Measurements from ENCODE around the gene ITGB3.

The ITGB3 gene

GRCh38 chr17:47227862-47228261 lies 25.8 kb upstream of the ITGB3 start:
- Histone ChIP-seq H3K9ac (ENCODE audit: low read length) (no peak overlapping the region), H3K36me3 (ENCODE audit: low read length) (no peaks in the 10 kb centered on the region), H3K27me3 (ENCODE audit: low read length) (no peaks in the 10 kb centered on the region), H4K20me1 (ENCODE audit: low read depth, low read length) (no peaks in the 10 kb centered on the region), H3K79me2 (ENCODE audit: insufficient read depth, low read length) (no peaks in the 10 kb centered on the region), H3K4me2 (ENCODE audit: low read depth, low read length, poor library complexity, severe bottlenecking) (no peak overlapping the region), H3K9me2 (replicated peaks; ENCODE audit: insufficient read depth, low read length) (no peaks in the 10 kb centered on the region), H3K27ac (ENCODE audit: low read depth, low read length) (no peak overlapping the region), H3K4me3 (ENCODE audit: insufficient read depth, low read length, poor library complexity, severe bottlenecking) (no peak overlapping the region), H2AFZ (ENCODE audit: low read depth, low read length, severe bottlenecking) (no peak overlapping the region), H3F3A (ENCODE audit: insufficient read depth) (no peaks in the 10 kb centered on the region), H3K9me3 (ENCODE audit: insufficient read depth, low read length) (no peaks in the 10 kb centered on the region)
- TF ChIP-seq CTCF (IDR thresholded peaks at IDR 0.05; ENCODE audit: insufficient read depth, low read length, poor library complexity, severe bottlenecking) (no peak), EZH2phosphoT487 (conservative IDR thresholded peaks at IDR 0.05; ENCODE audit: low read length) (no peak)

GRCh38 chr17:47229535-47230443 lies 23.8 kb upstream of the ITGB3 start:
- Histone ChIP-seq H3K9ac (ENCODE audit: low read length) (no peak overlapping the region), H3K36me3 (ENCODE audit: low read length) (no peaks in the 10 kb centered on the region), H3K27ac (ENCODE audit: low read depth, low read length) (no peak overlapping the region), H3K9me2 (replicated peaks; ENCODE audit: insufficient read depth, low read length) (no peaks in the 10 kb centered on the region), H3K79me2 (ENCODE audit: insufficient read depth, low read length) (no peaks in the 10 kb centered on the region), H3K9me3 (ENCODE audit: insufficient read depth, low read length) (no peaks in the 10 kb centered on the region), H3F3A (ENCODE audit: insufficient read depth) (no peaks in the 10 kb centered on the region), H3K4me2 (ENCODE audit: low read depth, low read length, poor library complexity, severe bottlenecking) (peak overlapping the region; percentile 49), H3K4me3 (ENCODE audit: insufficient read depth, low read length, poor library complexity, severe bottlenecking) (no peak overlapping the region), H2AFZ (ENCODE audit: low read depth, low read length, severe bottlenecking) (peak overlapping the region; percentile 17), H3K27me3 (ENCODE audit: low read length) (no peaks in the 10 kb centered on the region), H4K20me1 (ENCODE audit: low read depth, low read length) (no peaks in the 10 kb centered on the region)
- TF ChIP-seq CTCF (IDR thresholded peaks at IDR 0.05; ENCODE audit: insufficient read depth, low read length, poor library complexity, severe bottlenecking), result peak; percentile 83
- no peak for TF ChIP-seq EZH2phosphoT487 (conservative IDR thresholded peaks at IDR 0.05; ENCODE audit: low read length)

- Histone ChIP-seq H3F3A (ENCODE audit: insufficient read depth) (no peaks in the 10 kb centered on the region), H3K27me3 (ENCODE audit: low read length) (no peaks in the 10 kb centered on the region), H3K4me2 (ENCODE audit: low read depth, low read length, poor library complexity, severe bottlenecking) (peak overlapping the region; percentile 49), H4K20me1 (ENCODE audit: low read depth, low read length) (no peaks in the 10 kb centered on the region), H3K9me3 (ENCODE audit: insufficient read depth, low read length) (no peaks in the 10 kb centered on the region), H2AFZ (ENCODE audit: low read depth, low read length, severe bottlenecking) (no peak overlapping the region), H3K4me3 (ENCODE audit: insufficient read depth, low read length, poor library complexity, severe bottlenecking) (no peak overlapping the region), H3K9ac (ENCODE audit: low read length) (0 out of 2 replicates have a peak overlapping the region, but pooled peaks have one; percentile 7), H3K9me2 (replicated peaks; ENCODE audit: insufficient read depth, low read length) (no peaks in the 10 kb centered on the region), H3K36me3 (ENCODE audit: low read length) (no peaks in the 10 kb centered on the region), H3K27ac (ENCODE audit: low read depth, low read length) (no peak overlapping the region), H3K79me2 (ENCODE audit: insufficient read depth, low read length) (no peaks in the 10 kb centered on the region)
- TF ChIP-seq EZH2phosphoT487 (conservative IDR thresholded peaks at IDR 0.05; ENCODE audit: low read length) (no peak), CTCF (IDR thresholded peaks at IDR 0.05; ENCODE audit: insufficient read depth, low read length, poor library complexity, severe bottlenecking) (no peak)
Observed at GRCh38 chr17:47230864-47231263, 22.8 kb upstream of the ITGB3 start.

Measured in SU-DHL-6 (cell line).